22Rv1 (cell line): ENCODE data around the gene SLC35F4.

Source experiments
- CTCF ChIP-seq: fragments of 450-650 bp; IDR thresholded peaks from 2 replicates; pipeline ENCODE4 v1.5.1; 2017; ENCODE audit warnings: mild to moderate bottlenecking
- ZFX ChIP-seq: fragments of 450-650 bp; IDR thresholded peaks from 2 replicates; pipeline ENCODE4 v1.6.1; 2017; ENCODE audit warnings: antibody characterized with exemption, borderline replicate concordance

GRCh38 chr14:57549765-57550420 lies 316.0 kb downstream of the SLC35F4 start:
- TF ChIP-seq CTCF (no peak), ZFX (no peak)
